CD4-positive, alpha-beta T cell treated with Interleukin-12 subunit alpha and Interleukin-12 subunit beta, for 1 hour (primary cell): Measurements from ENCODE around the gene ANO2.

Experiments
- DNase-seq: peaks from one replicate; pipeline ENCODE4 v3.0.0-alpha.2; 2020

The ANO2 gene

DNA sequence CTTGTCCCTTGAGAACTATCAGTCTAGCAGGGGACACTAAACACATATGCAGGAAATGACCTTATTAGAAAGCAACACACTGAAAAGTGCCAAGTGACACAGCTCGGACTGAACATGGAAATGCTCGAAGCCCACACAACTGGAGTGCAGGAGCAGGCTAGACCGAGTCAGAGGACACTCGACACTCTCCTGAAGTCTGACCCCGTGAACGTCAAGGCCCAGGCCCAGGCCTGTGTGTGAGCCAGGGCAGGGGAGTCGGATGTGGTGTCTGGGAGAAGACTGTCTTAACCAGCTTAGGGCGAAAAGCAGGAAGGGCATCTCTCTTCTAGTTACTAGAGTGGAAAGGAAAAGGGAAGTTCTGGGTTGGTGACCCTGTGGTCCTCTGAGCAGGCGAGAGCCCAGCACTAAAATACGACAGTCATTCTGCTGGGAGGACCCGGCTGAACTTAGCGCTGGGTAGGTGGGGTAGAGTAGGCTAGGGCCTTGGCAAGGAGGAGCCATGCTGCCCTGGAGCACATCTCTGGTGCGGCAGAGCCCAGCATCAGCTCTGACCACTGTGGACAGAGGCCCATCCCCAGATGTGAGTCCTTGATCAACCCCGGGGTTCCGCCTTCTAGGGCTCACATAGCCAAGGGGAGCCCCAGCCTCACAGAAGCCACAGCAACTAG, 420.2 kb downstream of the ANO2 start:
- DNase-seq = no peak

DNA sequence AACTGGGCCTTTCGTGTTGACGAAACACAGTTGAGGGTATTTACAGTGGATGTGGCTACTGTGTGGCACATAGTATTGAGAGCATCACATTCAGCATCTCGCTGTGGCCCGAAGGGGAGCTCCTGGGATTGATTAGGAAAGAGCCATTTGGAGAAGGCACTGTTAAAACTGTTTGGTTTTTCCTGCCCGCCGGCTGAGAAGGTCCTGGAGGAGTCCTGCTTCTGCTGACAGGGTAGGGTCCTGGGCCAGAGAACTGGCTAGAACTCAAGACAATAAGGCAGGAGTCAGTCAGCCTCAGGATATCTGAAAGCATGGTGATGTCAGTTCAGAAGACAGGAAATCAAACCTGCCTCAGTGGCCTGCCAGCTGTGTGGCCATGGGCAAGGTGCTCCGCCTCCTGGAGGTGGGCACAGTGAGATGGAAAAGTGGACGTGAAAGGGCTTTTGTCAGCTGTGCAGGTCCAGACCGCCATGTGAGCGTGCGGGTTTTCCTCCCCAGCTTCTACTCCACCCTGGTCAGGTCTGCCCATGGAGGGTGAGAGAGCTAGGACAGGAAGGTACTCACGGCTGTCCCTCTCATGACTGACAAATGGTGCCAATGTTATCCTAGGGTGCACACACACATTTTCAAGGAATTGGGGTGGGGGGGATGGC, 420.8 kb downstream of the ANO2 start:
- no peak for DNase-seq

DNA sequence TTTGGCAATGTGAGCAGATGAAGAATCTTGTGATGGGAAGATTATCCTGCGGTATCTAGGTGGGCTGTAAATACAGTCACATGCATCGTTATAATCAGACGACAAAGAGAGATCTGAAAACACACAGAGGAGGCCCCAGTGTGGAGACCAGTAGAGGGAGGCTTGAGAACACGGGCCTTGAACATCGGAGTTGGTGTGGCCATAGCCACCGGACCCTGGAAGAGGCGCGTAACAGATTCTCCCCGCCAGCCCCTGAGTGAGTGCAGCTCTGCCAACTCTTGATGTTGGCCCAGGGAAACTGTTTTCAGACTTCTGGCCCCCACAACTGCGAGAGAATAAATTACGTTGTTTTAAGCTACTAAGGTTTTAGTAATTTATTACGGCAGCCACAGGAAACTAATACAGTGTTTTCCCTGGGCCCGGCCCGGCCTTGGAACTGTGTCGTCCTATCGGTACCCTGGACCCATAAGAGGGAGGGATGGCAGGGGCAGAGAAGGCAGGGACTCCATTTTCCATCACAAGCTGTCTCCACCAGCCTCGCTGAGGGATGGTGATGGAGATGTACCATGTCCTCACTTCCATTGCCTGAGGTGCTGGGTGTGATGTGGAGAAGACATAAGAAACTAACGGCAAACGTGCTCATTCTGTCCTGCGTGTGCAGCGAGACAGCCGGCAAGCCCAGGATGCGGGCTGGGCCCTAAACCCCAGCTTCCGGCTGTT, 421.5 kb downstream of the ANO2 start:
- DNase-seq = no peak

DNA sequence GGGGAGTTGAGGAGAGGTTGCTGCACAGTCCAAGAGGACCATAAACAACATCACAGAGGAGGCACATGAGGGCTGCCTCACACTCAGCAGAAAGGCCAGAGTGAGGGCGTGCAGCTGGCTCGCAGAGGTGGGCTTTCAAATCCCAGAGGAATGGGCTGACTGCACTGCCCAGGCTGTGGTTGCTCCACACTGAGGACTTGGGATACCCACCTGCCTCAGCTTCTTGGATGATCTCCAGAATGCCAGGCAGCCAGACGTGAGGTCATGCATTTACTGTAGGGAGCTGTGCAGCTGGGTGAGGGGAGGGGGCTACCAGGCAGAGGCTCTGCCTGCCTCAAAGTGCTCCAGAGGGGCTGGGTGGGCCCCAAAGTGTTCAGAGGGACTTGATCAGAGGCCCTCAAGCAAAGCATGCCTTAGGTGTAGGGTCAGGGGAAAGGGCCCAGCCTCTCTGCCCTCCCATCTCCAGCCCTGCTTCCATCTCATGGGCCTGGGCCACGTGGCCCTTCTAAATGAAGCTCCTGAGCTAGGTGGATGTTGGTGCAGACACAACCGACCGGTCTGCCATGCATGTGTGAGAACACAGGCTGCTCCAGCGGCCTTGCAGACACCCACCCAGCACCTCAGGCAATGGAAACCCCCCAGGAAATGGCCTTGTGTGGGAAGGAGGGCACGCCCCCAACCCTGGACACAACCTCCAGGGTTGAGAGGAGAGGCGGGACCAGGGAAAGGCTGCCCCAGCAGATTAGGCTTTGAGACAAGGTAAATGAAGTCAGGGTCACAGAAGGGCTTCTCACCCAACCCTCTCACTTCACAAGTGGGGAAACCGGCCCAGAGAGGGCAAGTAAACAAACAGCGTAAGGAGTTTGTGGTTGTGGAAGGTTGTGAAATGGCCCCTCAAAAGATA, 422.4 kb downstream of the ANO2 start:
- DNase-seq = no peak

DNA sequence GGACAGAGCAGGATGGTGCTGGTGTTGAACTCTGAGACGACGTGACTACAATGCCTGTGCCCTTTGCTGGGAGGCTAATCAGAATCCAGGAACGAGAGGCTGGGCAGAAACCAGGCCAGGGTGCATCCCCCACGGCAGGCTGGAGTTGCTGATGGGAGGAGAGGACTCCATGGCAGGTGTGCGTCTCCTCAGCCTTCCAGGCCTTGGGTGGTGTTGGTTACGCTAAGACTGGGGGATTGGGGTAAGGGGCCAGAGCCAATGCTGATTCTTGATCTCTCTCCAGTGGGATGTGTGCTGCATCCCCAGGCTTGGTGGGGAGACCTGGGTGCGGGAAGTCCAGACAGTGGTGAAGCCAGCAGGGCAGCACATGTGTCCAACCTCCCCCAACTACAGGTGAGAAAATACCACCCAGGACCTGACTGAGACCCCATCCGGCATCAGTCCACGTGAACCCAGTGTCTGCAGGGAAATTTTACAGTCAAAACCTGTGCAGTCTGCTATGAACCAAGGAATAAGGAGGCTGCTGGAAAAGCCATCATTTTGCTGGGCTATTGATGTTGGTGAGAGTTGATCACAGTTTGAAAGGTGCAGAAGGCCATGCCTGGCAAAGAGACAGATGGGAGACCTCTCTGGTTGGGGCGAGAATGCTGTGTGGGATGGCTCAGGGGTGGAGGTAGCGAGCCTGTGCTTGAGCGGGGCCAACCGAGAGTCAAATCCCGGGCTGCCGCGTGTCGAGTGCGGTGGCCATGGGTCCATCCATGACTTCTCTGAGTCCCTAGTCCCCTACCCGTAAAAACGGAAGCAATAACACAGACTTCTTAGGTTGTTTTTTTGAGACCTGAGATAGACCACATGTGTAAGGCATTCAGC, 423.4 kb downstream of the ANO2 start:
- DNase-seq = no peak

DNA sequence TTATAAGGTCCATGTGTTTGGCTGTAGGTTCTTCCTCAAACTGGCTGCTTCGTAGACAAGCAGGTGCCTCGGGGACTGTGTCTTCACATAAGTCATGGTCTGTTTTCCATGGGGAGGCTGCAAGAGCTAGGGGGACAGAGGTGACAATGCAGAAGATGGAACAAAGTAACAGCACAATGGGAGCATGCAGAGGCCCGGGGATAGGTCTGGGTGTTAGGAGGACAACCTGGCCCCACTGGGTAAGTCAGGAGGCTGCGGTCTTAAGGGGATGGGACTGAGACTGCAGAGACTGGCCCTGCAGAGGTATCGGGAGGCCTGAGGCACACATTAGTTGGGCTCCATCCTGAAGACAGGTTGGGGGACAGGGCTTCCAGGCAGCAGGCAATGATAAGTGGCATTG, 424.2 kb downstream of the ANO2 start:
- no peak for DNase-seq

DNA sequence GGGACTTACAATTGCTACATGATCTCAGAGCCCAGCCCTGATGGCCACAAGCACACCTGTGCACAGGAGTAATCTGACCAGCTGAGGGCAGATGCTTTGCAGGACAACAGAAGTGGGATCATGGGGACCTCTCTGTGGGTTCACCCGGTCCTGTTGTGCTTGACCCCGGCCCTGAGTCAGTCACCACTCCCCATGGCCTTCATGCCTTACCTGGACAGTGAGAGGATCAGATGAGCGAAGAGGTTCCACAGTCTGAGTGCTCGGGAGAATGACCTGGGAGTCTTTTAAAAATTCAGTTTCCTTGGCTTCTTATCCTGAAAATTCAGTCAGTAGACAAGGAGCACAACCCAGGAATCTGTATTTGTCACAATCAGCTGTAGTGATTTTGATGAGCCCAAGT, 425.0 kb downstream of the ANO2 start:
- no peak for DNase-seq

DNA sequence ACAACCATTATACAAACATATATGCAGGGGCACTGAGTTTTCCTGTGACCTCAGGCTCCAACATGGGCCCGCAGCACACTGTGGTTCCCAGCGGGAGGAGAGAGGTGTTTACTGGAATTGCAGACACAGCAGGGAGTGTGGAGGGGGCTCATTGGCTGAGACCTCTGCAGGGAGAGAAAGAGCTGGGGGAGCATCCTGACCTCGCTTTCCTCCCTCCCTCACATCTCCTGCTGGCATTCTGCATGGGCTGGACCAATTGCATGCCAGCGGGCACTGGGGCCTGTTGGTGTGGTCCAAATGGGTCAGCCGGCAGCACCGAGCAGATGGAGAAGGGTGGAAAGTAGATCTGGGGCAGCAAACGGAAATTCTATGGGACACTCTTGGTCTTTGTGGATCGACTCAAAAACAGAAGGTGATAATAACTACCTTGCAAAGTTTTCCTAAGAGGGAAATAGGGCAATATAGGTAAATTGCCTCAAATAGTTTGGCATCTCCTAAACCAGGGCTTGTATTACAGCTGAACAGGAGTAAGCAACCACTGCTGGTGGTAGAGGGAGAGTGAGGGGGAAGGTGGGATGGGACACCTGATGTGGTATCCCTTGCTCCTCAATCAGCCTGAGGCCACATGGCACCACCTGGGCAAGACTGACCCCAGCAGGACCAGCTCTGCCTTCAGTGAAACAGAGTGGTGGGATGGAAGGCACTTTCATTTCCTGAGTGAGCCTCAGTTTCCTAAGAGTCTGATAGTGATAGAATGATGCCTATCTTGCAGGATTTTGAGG, 426.3 kb downstream of the ANO2 start:
- DNase-seq = no peak

DNA sequence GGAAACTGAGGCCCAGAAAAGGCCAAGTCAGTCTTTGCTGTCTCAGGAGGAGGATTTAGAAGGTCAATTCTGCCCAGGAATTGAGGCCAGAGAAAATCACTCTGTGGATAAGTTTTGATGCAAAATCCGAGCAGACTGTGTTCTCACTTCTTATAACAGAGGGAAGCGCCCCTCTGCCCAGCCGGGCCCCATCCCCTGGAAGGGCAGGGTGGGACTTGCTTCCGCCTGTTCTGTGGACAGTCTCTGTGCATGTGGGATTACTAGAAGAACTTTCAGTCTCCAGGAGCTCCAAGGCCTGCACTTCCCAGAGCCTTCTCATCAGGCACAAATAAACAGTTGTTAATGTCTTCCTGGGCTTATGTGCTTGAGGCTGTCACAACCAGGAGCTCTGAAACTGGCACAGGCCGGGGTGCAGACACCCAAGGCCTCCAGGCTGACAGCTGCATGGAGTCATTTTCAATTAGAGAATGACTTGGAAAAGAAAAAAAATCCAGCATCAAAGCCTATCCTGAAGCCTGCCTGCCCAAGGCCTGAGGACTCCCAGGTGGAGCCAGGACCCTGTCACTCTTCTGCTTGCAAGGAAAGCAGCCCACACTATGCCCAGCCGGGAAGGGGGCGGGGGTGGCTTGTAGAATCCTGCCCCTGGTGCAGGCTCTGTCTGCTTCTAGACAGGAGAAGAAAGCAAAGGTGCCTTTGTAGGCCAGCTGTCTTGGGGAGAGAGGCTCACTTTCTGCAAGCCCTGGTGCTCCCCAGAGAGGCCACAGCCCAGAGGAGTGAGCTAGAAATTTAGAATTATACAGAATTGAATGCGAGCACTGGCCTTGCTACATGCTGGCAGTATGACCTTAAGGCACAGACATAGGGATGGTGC, 428.5 kb downstream of the ANO2 start:
- no peak for DNase-seq

DNA sequence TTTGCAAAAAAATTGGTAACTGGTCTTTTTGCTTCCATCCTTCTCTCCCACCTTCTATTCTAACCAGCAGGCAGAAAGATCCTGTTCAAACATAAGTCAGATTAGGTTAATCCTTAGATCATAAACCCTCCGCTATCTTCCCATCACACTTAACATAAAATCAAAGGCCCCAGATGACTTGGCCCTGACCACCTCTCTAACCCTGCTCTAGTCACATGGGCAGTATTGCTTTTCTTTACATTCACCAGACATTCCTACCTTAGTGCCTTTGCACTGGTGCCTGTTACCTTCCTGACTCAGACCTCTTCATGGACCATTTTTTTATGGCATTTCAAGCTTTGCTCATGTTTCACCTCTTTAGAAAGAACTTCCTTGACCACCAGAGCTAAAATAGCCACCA, 429.6 kb downstream of the ANO2 start:
- DNase-seq = no peak

DNA sequence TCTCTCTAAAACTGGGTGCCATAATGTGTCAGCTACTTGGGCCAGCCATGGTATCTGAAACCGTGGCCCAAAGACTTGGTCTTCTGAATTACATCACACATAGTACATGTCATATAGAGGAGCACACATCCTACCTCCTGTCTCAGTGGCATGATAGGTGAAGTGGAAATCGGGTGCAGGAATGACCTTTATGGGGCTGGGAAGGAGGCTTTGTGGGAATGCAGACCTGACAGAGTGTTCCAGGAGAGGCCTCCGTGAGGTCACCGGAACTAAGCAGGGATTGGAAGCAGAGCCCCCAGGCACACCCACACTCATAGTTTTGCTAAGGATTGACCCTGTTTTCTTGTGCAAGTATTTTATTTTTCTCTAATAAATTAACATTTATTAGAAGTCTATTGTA, 430.5 kb downstream of the ANO2 start:
- no peak for DNase-seq

DNA sequence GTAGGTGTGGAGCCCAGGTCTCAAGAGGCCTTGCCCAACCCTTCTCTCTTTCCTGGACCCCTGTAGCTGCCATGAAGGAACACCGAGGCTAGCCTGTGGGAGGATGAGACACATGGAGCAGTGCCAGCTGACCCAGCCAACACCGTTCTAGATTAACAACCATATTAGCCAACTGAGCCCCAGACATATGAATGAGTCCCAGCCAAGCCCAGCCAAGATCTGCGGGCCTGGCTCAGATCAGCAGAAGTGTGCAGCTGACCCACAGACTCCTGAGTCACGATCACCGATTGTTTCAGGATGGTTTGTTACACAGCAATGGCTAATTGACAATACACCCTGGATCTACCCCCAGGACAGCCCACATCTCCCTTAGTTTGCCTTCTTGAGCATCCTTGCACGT, 431.0 kb downstream of the ANO2 start:
- DNase-seq = no peak

DNA sequence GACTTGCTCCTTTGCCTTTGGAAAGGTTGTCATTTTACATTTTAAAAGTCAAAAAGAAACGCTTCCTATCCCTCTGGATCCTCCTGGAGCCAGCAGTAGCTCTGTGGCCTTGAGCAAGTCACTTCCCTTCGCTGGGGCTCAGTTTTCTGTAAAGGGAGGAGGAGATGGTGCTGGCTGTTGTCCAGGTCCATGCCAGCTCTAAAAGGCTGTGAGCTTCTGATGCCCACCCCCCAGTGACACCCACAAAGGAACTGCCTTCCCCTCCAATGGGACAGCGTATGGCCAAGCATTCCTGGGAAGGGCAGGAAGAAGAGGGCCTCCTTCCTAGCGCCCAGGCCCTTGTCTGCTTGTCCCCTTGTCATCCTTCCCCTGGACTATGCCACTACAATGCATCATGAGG, 431.7 kb downstream of the ANO2 start:
- DNase-seq = no peak
